ENCODE measurements around the gene AKAP13.

The AKAP13 gene

GRCh38 chr15:85773249-85773648 lies 392.8 kb downstream of the AKAP13 start:
- TF ChIP-seq LEF1 (IDR thresholded peaks at IDR 0.05; ENCODE audit: borderline replicate concordance), result no peak
- no peak for TF ChIP-seq SP1 (IDR thresholded peaks at IDR 0.05)
- TF ChIP-seq FOXM1 (IDR thresholded peaks at IDR 0.05; ENCODE audit: borderline replicate concordance), result no peak
- no peak for TF ChIP-seq ELF4 (IDR thresholded peaks at IDR 0.05)
- no peak for TF ChIP-seq SUZ12 (IDR thresholded peaks at IDR 0.05)
- no peak for TF ChIP-seq TARDBP (IDR thresholded peaks at IDR 0.05)
- no peak for TF ChIP-seq NFRKB (IDR thresholded peaks at IDR 0.05)
- TF ChIP-seq FOXK2 (IDR thresholded peaks at IDR 0.05), result no peak
- no peak for TF ChIP-seq CTBP1 (IDR thresholded peaks at IDR 0.05; ENCODE audit: borderline replicate concordance)
- no peak for TF ChIP-seq FOXA1 (IDR thresholded peaks at IDR 0.05)
- no peak for TF ChIP-seq BHLHE40 (IDR thresholded peaks at IDR 0.05; ENCODE audit: borderline replicate concordance)
- no peak for TF ChIP-seq L3MBTL2 (conservative IDR thresholded peaks at IDR 0.05)
- DNase-seq (ENCODE audit: extremely low spot score), result no peak
- POLR2A ChIA-PET, result interaction anchor here (1.1 kb wide), 1 partner anchor 34 kb away, joined by 3 read pairs; no protein-coding TSS in a partner anchor
- CTCF ChIA-PET, result interaction anchor here (0.6 kb wide), 1 partner anchor 442 kb away, joined by 3 read pairs; no protein-coding TSS in a partner anchor

GRCh38 chr15:85773970-85774369 lies 393.6 kb downstream of the AKAP13 start:
- CTCF ChIA-PET, result no interaction called here

GRCh38 chr15:85777250-85778106 lies 397.1 kb downstream of the AKAP13 start:
- ChIA-PET POLR2A (no interaction called here), CTCF (no interaction called here)
- no peak for DNase-seq (ENCODE audit: extremely low spot score)
- TF ChIP-seq ZNF384 (IDR thresholded peaks at IDR 0.05) (no peak), CTBP1 (IDR thresholded peaks at IDR 0.05; ENCODE audit: borderline replicate concordance) (no peak), FOXK2 (IDR thresholded peaks at IDR 0.05) (no peak), HDGF (IDR thresholded peaks at IDR 0.05; ENCODE audit: borderline replicate concordance) (no peak), LEF1 (IDR thresholded peaks at IDR 0.05; ENCODE audit: borderline replicate concordance) (no peak), SUZ12 (IDR thresholded peaks at IDR 0.05) (no peak), L3MBTL2 (conservative IDR thresholded peaks at IDR 0.05) (no peak), ELF4 (IDR thresholded peaks at IDR 0.05) (no peak), PKNOX1 (IDR thresholded peaks at IDR 0.05) (no peak), SP1 (IDR thresholded peaks at IDR 0.05) (no peak), BHLHE40 (IDR thresholded peaks at IDR 0.05; ENCODE audit: borderline replicate concordance) (no peak), FOXM1 (IDR thresholded peaks at IDR 0.05; ENCODE audit: borderline replicate concordance) (no peak), NFRKB (IDR thresholded peaks at IDR 0.05) (no peak), ARNT (IDR thresholded peaks at IDR 0.05) (no peak), FOXA1 (IDR thresholded peaks at IDR 0.05) (no peak), TARDBP (IDR thresholded peaks at IDR 0.05) (no peak)

More at GRCh38 chr15:85773970-85774369, 393.6 kb downstream of the AKAP13 start:
- TF ChIP-seq SP1 (IDR thresholded peaks at IDR 0.05), result no peak
- no peak for TF ChIP-seq ZNF384 (IDR thresholded peaks at IDR 0.05)
- TF ChIP-seq TARDBP (IDR thresholded peaks at IDR 0.05), result no peak
- no peak for TF ChIP-seq ARNT (IDR thresholded peaks at IDR 0.05)
- TF ChIP-seq ELF4 (IDR thresholded peaks at IDR 0.05), result no peak
- TF ChIP-seq FOXA1 (IDR thresholded peaks at IDR 0.05), result no peak
- TF ChIP-seq CTBP1 (IDR thresholded peaks at IDR 0.05; ENCODE audit: borderline replicate concordance), result no peak
- no peak for TF ChIP-seq BHLHE40 (IDR thresholded peaks at IDR 0.05; ENCODE audit: borderline replicate concordance)
- no peak for TF ChIP-seq PKNOX1 (IDR thresholded peaks at IDR 0.05)
- POLR2A ChIA-PET, result interaction anchor here (1.1 kb wide), 1 partner anchor 34 kb away, joined by 3 read pairs; no protein-coding TSS in a partner anchor
- no peak for DNase-seq (ENCODE audit: extremely low spot score)

- ChIA-PET CTCF (interaction anchor here (0.6 kb wide), 2 partner anchors 40 to 391 kb away, joined by 3 to 4 read pairs; no protein-coding TSS in a partner anchor), POLR2A (interaction anchor here (1.0 to 1.2 kb wide), 2 partner anchors 15 to 17 kb away, joined by 3 to 6 read pairs; partner anchors contain the start of gene KLHL25)
- DNase-seq (ENCODE audit: extremely low spot score), result no peak
- TF ChIP-seq NFRKB (IDR thresholded peaks at IDR 0.05) (no peak), PKNOX1 (IDR thresholded peaks at IDR 0.05) (no peak), LEF1 (IDR thresholded peaks at IDR 0.05; ENCODE audit: borderline replicate concordance) (no peak), ARNT (IDR thresholded peaks at IDR 0.05) (no peak), SUZ12 (IDR thresholded peaks at IDR 0.05) (no peak), FOXM1 (IDR thresholded peaks at IDR 0.05; ENCODE audit: borderline replicate concordance) (no peak), ELF4 (IDR thresholded peaks at IDR 0.05) (no peak), TARDBP (IDR thresholded peaks at IDR 0.05) (no peak), HDGF (IDR thresholded peaks at IDR 0.05; ENCODE audit: borderline replicate concordance) (no peak), CTBP1 (IDR thresholded peaks at IDR 0.05; ENCODE audit: borderline replicate concordance) (no peak), FOXA1 (IDR thresholded peaks at IDR 0.05) (no peak), ZNF384 (IDR thresholded peaks at IDR 0.05) (no peak), L3MBTL2 (conservative IDR thresholded peaks at IDR 0.05) (no peak), FOXK2 (IDR thresholded peaks at IDR 0.05) (no peak)
Measured at GRCh38 chr15:85778107-85778776, 397.8 kb downstream of the AKAP13 start.

GRCh38 chr15:85779249-85779648 lies 398.8 kb downstream of the AKAP13 start:
- CTCF ChIA-PET, result no interaction called here
- POLR2A ChIA-PET, result interaction anchor here (1.2 kb wide), 1 partner anchor 16 kb away, joined by 3 read pairs; the partner anchor contains the start of gene KLHL25
- DNase-seq (ENCODE audit: extremely low spot score), result no peak
- TF ChIP-seq NFRKB (IDR thresholded peaks at IDR 0.05), result no peak
- TF ChIP-seq ARNT (IDR thresholded peaks at IDR 0.05), result no peak
- no peak for TF ChIP-seq BHLHE40 (IDR thresholded peaks at IDR 0.05; ENCODE audit: borderline replicate concordance)
- TF ChIP-seq PKNOX1 (IDR thresholded peaks at IDR 0.05), result no peak
- no peak for TF ChIP-seq FOXA1 (IDR thresholded peaks at IDR 0.05)
- no peak for TF ChIP-seq L3MBTL2 (conservative IDR thresholded peaks at IDR 0.05)
- TF ChIP-seq FOXK2 (IDR thresholded peaks at IDR 0.05), result no peak
- no peak for TF ChIP-seq SP1 (IDR thresholded peaks at IDR 0.05)
- no peak for TF ChIP-seq ZNF384 (IDR thresholded peaks at IDR 0.05)

Measured in HEK293T (cell line).